ENCODE data around the gene CDK12. TPM values are rescaled to one million over a fixed set of nuclear protein-coding genes. Genes with fewer than 3 reads are reported as not detected.

Gene CDK12
- total RNA-seq, 2 donors from 2014 or later, result 97.4 to 105 TPM

GRCh38 chr17:39564211-39564848, 103.0 kb downstream of the CDK12 start:
- Mint-ChIP-seq H3K4me3 (no peak overlapping the region), H3K36me3 (ENCODE audit: low read depth) (peaks cover 23% of the 10 kb centered on the region), H3K4me1 (peaks cover 2% of the 10 kb centered on the region), H3K27ac (no peak overlapping the region), H3K27me3 (no peaks in the 10 kb centered on the region)
- H3K9me3 ChIP-seq (ENCODE audit: control insufficient read depth, low read length, poor library complexity, severe bottlenecking), result no peaks in the 10 kb centered on the region
- ATAC-seq (no peak), DNase-seq (no peak)

- no peak overlapping the region for H3K27ac Mint-ChIP-seq
- H3K36me3 Mint-ChIP-seq (ENCODE audit: low read depth), result peaks cover 23% of the 10 kb centered on the region
- H3K4me3 Mint-ChIP-seq, result no peak overlapping the region
- no peaks in the 10 kb centered on the region for H3K9me3 ChIP-seq (ENCODE audit: control insufficient read depth, low read length, poor library complexity, severe bottlenecking)
- ATAC-seq (no peak), DNase-seq (no peak)
- H3K27me3 Mint-ChIP-seq, result no peaks in the 10 kb centered on the region
- H3K4me1 Mint-ChIP-seq, result peaks cover 2% of the 10 kb centered on the region
These were observed 105.0 kb downstream of the CDK12 start for GRCh38 chr17:39566094-39566850.

GRCh38 chr17:39568702-39569101, 107.4 kb downstream of the CDK12 start:
- peaks cover 20% of the 10 kb centered on the region for H3K36me3 Mint-ChIP-seq (ENCODE audit: low read depth)

GRCh38 chr17:39569126-39569525, 107.8 kb downstream of the CDK12 start:
- ATAC-seq (no peak), DNase-seq (no peak)
- H3K9me3 ChIP-seq (ENCODE audit: control insufficient read depth, low read length, poor library complexity, severe bottlenecking), result no peaks in the 10 kb centered on the region
- peaks cover 20% of the 10 kb centered on the region for H3K36me3 Mint-ChIP-seq (ENCODE audit: low read depth)
- no peaks in the 10 kb centered on the region for H3K27me3 Mint-ChIP-seq
- H3K4me1 Mint-ChIP-seq, result peaks cover 2% of the 10 kb centered on the region
- no peak overlapping the region for H3K27ac Mint-ChIP-seq
- no peak overlapping the region for H3K4me3 Mint-ChIP-seq

More at GRCh38 chr17:39568702-39569101, 107.4 kb downstream of the CDK12 start:
- no peak for DNase-seq
- H3K4me3 Mint-ChIP-seq, result no peak overlapping the region
- no peak for ATAC-seq
- no peaks in the 10 kb centered on the region for H3K27me3 Mint-ChIP-seq
- no peak overlapping the region for H3K27ac Mint-ChIP-seq
- H3K9me3 ChIP-seq (ENCODE audit: control insufficient read depth, low read length, poor library complexity, severe bottlenecking), result no peaks in the 10 kb centered on the region
- peaks cover 2% of the 10 kb centered on the region for H3K4me1 Mint-ChIP-seq

- no peaks in the 10 kb centered on the region for H3K9me3 ChIP-seq (ENCODE audit: control insufficient read depth, low read length, poor library complexity, severe bottlenecking)
- ATAC-seq (no peak), DNase-seq (no peak)
- no peak overlapping the region for H3K4me3 Mint-ChIP-seq
- H3K27me3 Mint-ChIP-seq, result no peaks in the 10 kb centered on the region
- no peak overlapping the region for H3K27ac Mint-ChIP-seq
- H3K4me1 Mint-ChIP-seq, result peaks cover 1% of the 10 kb centered on the region
- peaks cover 12% of the 10 kb centered on the region for H3K36me3 Mint-ChIP-seq (ENCODE audit: low read depth)
These were observed 110.8 kb downstream of the CDK12 start for GRCh38 chr17:39572121-39572520.

GRCh38 chr17:39573447-39574298, 112.4 kb downstream of the CDK12 start:
- Mint-ChIP-seq H3K4me1 (no peaks in the 10 kb centered on the region), H3K36me3 (ENCODE audit: low read depth) (peaks cover 5% of the 10 kb centered on the region), H3K27ac (no peak overlapping the region), H3K27me3 (no peaks in the 10 kb centered on the region), H3K4me3 (peak overlapping the region; percentile 81)
- peak; percentile 66 for ATAC-seq
- no peaks in the 10 kb centered on the region for H3K9me3 ChIP-seq (ENCODE audit: control insufficient read depth, low read length, poor library complexity, severe bottlenecking)
- no peak for DNase-seq

- Mint-ChIP-seq H3K27me3 (no peaks in the 10 kb centered on the region), H3K27ac (no peak overlapping the region)
- ATAC-seq, result no peak
These were observed 114.9 kb downstream of the CDK12 start for GRCh38 chr17:39576187-39576586.

GRCh38 chr17:39578272-39578671, 117.0 kb downstream of the CDK12 start:
- H3K27ac Mint-ChIP-seq, result no peak overlapping the region

More at GRCh38 chr17:39576187-39576586, 114.9 kb downstream of the CDK12 start:
- H3K4me3 Mint-ChIP-seq, result peak overlapping the region; percentile 25
- no peaks in the 10 kb centered on the region for H3K9me3 ChIP-seq (ENCODE audit: control insufficient read depth, low read length, poor library complexity, severe bottlenecking)
- H3K4me1 Mint-ChIP-seq, result no peaks in the 10 kb centered on the region
- peaks cover 2% of the 10 kb centered on the region for H3K36me3 Mint-ChIP-seq (ENCODE audit: low read depth)
- DNase-seq, result no peak

GRCh38 chr17:39579318-39580081, 118.2 kb downstream of the CDK12 start:
- peaks cover 4% of the 10 kb centered on the region for H3K36me3 Mint-ChIP-seq (ENCODE audit: low read depth)
- no peaks in the 10 kb centered on the region for H3K9me3 ChIP-seq (ENCODE audit: control insufficient read depth, low read length, poor library complexity, severe bottlenecking)
- H3K27ac Mint-ChIP-seq, result no peak overlapping the region
- ATAC-seq, result no peak
- no peak for DNase-seq
- no peaks in the 10 kb centered on the region for H3K27me3 Mint-ChIP-seq
- no peak overlapping the region for H3K4me3 Mint-ChIP-seq
- H3K4me1 Mint-ChIP-seq, result no peaks in the 10 kb centered on the region

More at GRCh38 chr17:39578272-39578671, 117.0 kb downstream of the CDK12 start:
- H3K9me3 ChIP-seq (ENCODE audit: control insufficient read depth, low read length, poor library complexity, severe bottlenecking), result no peaks in the 10 kb centered on the region
- DNase-seq (no peak), ATAC-seq (no peak)
- no peak overlapping the region for H3K4me3 Mint-ChIP-seq
- no peaks in the 10 kb centered on the region for H3K27me3 Mint-ChIP-seq
- H3K36me3 Mint-ChIP-seq (ENCODE audit: low read depth), result peaks cover 4% of the 10 kb centered on the region
- H3K4me1 Mint-ChIP-seq, result no peaks in the 10 kb centered on the region

GRCh38 chr17:39580082-39580468, 118.8 kb downstream of the CDK12 start:
- ATAC-seq (no peak), DNase-seq (no peak)
- Mint-ChIP-seq H3K27me3 (no peaks in the 10 kb centered on the region), H3K4me1 (no peaks in the 10 kb centered on the region), H3K27ac (no peak overlapping the region), H3K4me3 (no peak overlapping the region), H3K36me3 (ENCODE audit: low read depth) (peaks cover 3% of the 10 kb centered on the region)
- no peaks in the 10 kb centered on the region for H3K9me3 ChIP-seq (ENCODE audit: control insufficient read depth, low read length, poor library complexity, severe bottlenecking)

- no peaks in the 10 kb centered on the region for H3K9me3 ChIP-seq (ENCODE audit: control insufficient read depth, low read length, poor library complexity, severe bottlenecking)
- H3K4me1 Mint-ChIP-seq, result no peaks in the 10 kb centered on the region
- peaks cover 2% of the 10 kb centered on the region for H3K36me3 Mint-ChIP-seq (ENCODE audit: low read depth)
- H3K27me3 Mint-ChIP-seq, result no peaks in the 10 kb centered on the region
- H3K4me3 Mint-ChIP-seq, result no peak overlapping the region
- no peak overlapping the region for H3K27ac Mint-ChIP-seq
- DNase-seq (no peak), ATAC-seq (no peak)
These were observed 119.9 kb downstream of the CDK12 start for GRCh38 chr17:39581071-39581758.

GRCh38 chr17:39581759-39582085, 120.4 kb downstream of the CDK12 start:
- H3K27me3 Mint-ChIP-seq, result no peaks in the 10 kb centered on the region
- no peaks in the 10 kb centered on the region for H3K9me3 ChIP-seq (ENCODE audit: control insufficient read depth, low read length, poor library complexity, severe bottlenecking)
- H3K27ac Mint-ChIP-seq, result no peak overlapping the region
- H3K4me3 Mint-ChIP-seq, result no peak overlapping the region
- ATAC-seq, result no peak
- H3K4me1 Mint-ChIP-seq, result no peaks in the 10 kb centered on the region
- DNase-seq, result no peak
- peaks cover 2% of the 10 kb centered on the region for H3K36me3 Mint-ChIP-seq (ENCODE audit: low read depth)
